Activated naive CD4-positive, alpha-beta T cell treated with anti-CD3 and anti-CD28 coated beads for 36 hours (primary cell): ENCODE data around the gene IPPK. TPM values are rescaled to one million over a fixed set of nuclear protein-coding genes. Genes with fewer than 3 reads are reported as not detected.
"Not testable (repeated sequence)": the region's sequence is repeated elsewhere in the genome, so short reads cannot be mapped to it uniquely, and the experiment has no call there.

ENCODE experiments used
- CTCF ChIA-PET: fragments of 350-600 bp; sonication (Branson Sonifier 250); formaldehyde crosslinking; loops from one replicate; lab custom pipeline; 2021; ENCODE audit warnings: antibody characterized with exemption; lab: Charles Lee
- DNase-seq: peaks from one replicate; pipeline ENCODE4 v3.0.0-alpha.2; 2020
- H3K27ac Mint-ChIP-seq: one replicate; pipeline ENCODE4 v1.8.0; 2021; ENCODE audit warnings: mild to moderate bottlenecking, mixed read lengths
- H3K27me3 Mint-ChIP-seq: one replicate; pipeline ENCODE4 v1.8.0; 2021; ENCODE audit warnings: low read depth, mixed read lengths
- H3K36me3 Mint-ChIP-seq: one replicate; pipeline ENCODE4 v1.8.0; 2021; ENCODE audit warnings: low read depth, mixed read lengths
- H3K4me1 Mint-ChIP-seq: one replicate; pipeline ENCODE4 v1.8.0; 2021; ENCODE audit warnings: low read depth, mixed read lengths
- H3K4me3 Mint-ChIP-seq: one replicate; pipeline ENCODE4 v1.8.0; 2021; ENCODE audit warnings: mild to moderate bottlenecking, moderate library complexity, mixed read lengths
- H3K9me3 Mint-ChIP-seq: one replicate; pipeline ENCODE4 v1.8.0; 2021; ENCODE audit warnings: mixed read lengths
- intact Hi-C: fragments of 100-400 bp; cut with micrococcal nuclease; formaldehyde crosslinking; loops from one replicate; pipeline ENCODE4 v1.15.1; 2023
- total RNA-seq, 2 experiments: library from RNA; stranded (reverse); gene quantifications; one replicate each; pipeline ENCODE4 v1.2.3, GENCODE V29; 2021

IPPK gene
- total RNA-seq, 2 experiments from 2014 or later = 7.6 to 8.2 TPM

DNA sequence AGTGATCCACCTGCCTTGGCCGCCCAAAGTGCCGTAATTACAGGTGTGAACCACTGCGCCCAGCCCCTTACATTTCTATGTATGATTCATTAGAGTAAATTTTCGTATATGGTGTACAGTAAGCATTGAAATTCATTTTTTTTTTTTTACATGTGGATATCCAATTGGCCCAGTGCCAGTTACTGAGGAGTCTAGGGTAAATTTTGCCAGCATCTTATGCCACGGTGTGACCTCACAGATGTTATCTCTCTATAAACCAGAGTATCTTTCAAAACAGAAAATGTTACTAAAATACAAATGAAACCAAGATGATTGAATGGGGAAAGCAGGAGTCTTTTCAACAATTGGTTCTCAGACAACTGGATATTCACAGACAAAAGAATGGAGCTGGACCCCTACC, 64.7 kb downstream of the IPPK start:
- Mint-ChIP-seq H3K27me3 (no peaks in the 10 kb centered on the region), H3K9me3 (peaks cover 19% of the 10 kb centered on the region), H3K27ac (no peak overlapping the region), H3K4me3 (no peak overlapping the region), H3K36me3 (peaks cover 2% of the 10 kb centered on the region), H3K4me1 (no peaks in the 10 kb centered on the region)
- CTCF ChIA-PET = interaction anchor here (1.0 kb wide), 1 partner anchor 466 kb away, joined by 4 read pairs; no protein-coding TSS in a partner anchor
- intact Hi-C loops = no loop called here
- DNase-seq = no peak

- Mint-ChIP-seq H3K36me3 (peaks cover 2% of the 10 kb centered on the region), H3K4me3 (no peak overlapping the region), H3K27me3 (no peaks in the 10 kb centered on the region), H3K4me1 (no peaks in the 10 kb centered on the region), H3K27ac (no peak overlapping the region), H3K9me3 (peaks cover 19% of the 10 kb centered on the region)
- DNase-seq = no peak
- intact Hi-C loops = no loop called here
- CTCF ChIA-PET = no interaction called here
Observed at GRCh38 chr9:92603990-92604389, 65.9 kb downstream of the IPPK start.

- Mint-ChIP-seq H3K4me1 (no peaks in the 10 kb centered on the region), H3K27me3 (no peaks in the 10 kb centered on the region), H3K9me3 (peaks cover 19% of the 10 kb centered on the region), H3K4me3 (no peak overlapping the region), H3K36me3 (peaks cover 2% of the 10 kb centered on the region), H3K27ac (no peak overlapping the region)
- intact Hi-C loops = no loop called here
- no peak for DNase-seq
- CTCF ChIA-PET = no interaction called here
Observed at GRCh38 chr9:92603100-92603499, 66.8 kb downstream of the IPPK start.

GRCh38 chr9:92602413-92602812, 67.5 kb downstream of the IPPK start:
- peaks cover 2% of the 10 kb centered on the region for H3K36me3 Mint-ChIP-seq
- no peak overlapping the region for H3K27ac Mint-ChIP-seq
- CTCF ChIA-PET = no interaction called here
- DNase-seq = no peak
- no peaks in the 10 kb centered on the region for H3K4me1 Mint-ChIP-seq
- peaks cover 19% of the 10 kb centered on the region for H3K9me3 Mint-ChIP-seq
- H3K4me3 Mint-ChIP-seq = no peak overlapping the region
- intact Hi-C loops = no loop called here
- no peaks in the 10 kb centered on the region for H3K27me3 Mint-ChIP-seq

GRCh38 chr9:92601451-92601850, 68.5 kb downstream of the IPPK start:
- intact Hi-C loops = no loop called here
- H3K9me3 Mint-ChIP-seq = peaks cover 19% of the 10 kb centered on the region
- no peaks in the 10 kb centered on the region for H3K27me3 Mint-ChIP-seq
- DNase-seq = no peak
- H3K36me3 Mint-ChIP-seq = peaks cover 2% of the 10 kb centered on the region
- H3K4me3 Mint-ChIP-seq = no peak overlapping the region
- H3K27ac Mint-ChIP-seq = no peak overlapping the region
- CTCF ChIA-PET = no interaction called here
- no peaks in the 10 kb centered on the region for H3K4me1 Mint-ChIP-seq

GRCh38 chr9:92600462-92601261, 69.3 kb downstream of the IPPK start:
- Mint-ChIP-seq H3K4me3 (no peak overlapping the region), H3K4me1 (no peaks in the 10 kb centered on the region), H3K27ac (no peak overlapping the region), H3K36me3 (peaks cover 2% of the 10 kb centered on the region), H3K27me3 (no peaks in the 10 kb centered on the region), H3K9me3 (peaks cover 19% of the 10 kb centered on the region)
- CTCF ChIA-PET = no interaction called here
- intact Hi-C loops = no loop called here
- DNase-seq = no peak

GRCh38 chr9:92599938-92600461, 69.9 kb downstream of the IPPK start:
- Mint-ChIP-seq H3K4me1 (no peaks in the 10 kb centered on the region), H3K27ac (no peak overlapping the region), H3K36me3 (peaks cover 2% of the 10 kb centered on the region)

DNA sequence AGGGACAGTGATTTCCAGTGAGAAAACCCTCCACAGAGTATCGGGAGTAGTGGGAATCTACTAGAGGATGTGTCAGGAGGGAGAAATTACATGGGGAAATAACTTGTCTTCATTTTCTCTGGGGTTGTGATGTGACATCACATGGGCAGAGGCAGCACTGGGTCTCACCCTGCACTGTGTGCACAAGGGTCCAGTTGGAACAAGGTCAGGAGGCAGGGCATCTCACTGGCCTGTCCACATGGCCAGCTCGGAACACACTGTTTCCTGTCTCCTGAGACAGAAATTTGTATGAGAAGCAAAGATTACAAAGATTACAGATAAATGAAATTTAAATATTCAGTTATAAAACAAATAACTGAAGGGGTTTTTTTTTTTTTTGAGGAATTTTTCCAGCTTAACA, 71.5 kb downstream of the IPPK start:
- H3K4me3 Mint-ChIP-seq = no peak overlapping the region
- no peak for DNase-seq
- H3K27me3 Mint-ChIP-seq = no peaks in the 10 kb centered on the region
- H3K4me1 Mint-ChIP-seq = no peaks in the 10 kb centered on the region
- H3K9me3 Mint-ChIP-seq = peaks cover 3% of the 10 kb centered on the region
- H3K36me3 Mint-ChIP-seq = peaks cover under 1% of the 10 kb centered on the region
- intact Hi-C loops = no loop called here
- no peak overlapping the region for H3K27ac Mint-ChIP-seq
- CTCF ChIA-PET = no interaction called here

More at GRCh38 chr9:92599938-92600461, 69.9 kb downstream of the IPPK start:
- DNase-seq = no peak
- no peak overlapping the region for H3K4me3 Mint-ChIP-seq
- peaks cover 13% of the 10 kb centered on the region for H3K9me3 Mint-ChIP-seq
- no peaks in the 10 kb centered on the region for H3K27me3 Mint-ChIP-seq
- intact Hi-C loops = no loop called here
- CTCF ChIA-PET = interaction anchor here (0.6 kb wide), 1 partner anchor 11 kb away, joined by 3 read pairs; no protein-coding TSS in a partner anchor

- CTCF ChIA-PET = interaction anchor here (0.7 kb wide), 1 partner anchor 22 kb away, joined by 3 read pairs; no protein-coding TSS in a partner anchor
- H3K4me3 Mint-ChIP-seq = no peak overlapping the region
Observed at GRCh38 chr9:92595930-92596329, 74.0 kb downstream of the IPPK start.

DNA sequence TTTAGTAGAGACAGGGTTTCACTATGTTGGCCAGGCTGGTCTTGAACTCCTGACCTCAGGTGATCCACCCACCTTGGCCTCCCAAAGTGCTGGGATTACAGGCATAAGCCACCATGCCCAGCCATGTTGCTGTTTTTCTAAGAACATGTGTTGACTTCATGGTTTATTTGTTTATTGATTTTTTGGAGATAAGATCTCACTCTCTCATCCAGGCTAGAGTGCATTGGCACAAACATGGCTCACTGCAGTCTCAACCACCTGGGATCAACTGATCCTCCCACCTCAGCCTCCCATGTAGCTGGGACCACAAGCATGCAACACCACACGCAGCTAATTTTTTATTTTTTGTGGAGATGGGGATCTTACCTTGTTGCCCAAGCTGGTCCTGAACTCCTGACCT, 74.9 kb downstream of the IPPK start:
- H3K27ac Mint-ChIP-seq, DNase-seq, H3K36me3 Mint-ChIP-seq, CTCF ChIA-PET, intact Hi-C loops, H3K27me3 Mint-ChIP-seq, H3K4me1 Mint-ChIP-seq, H3K4me3 Mint-ChIP-seq, H3K9me3 Mint-ChIP-seq: not testable (repeated sequence)

More at GRCh38 chr9:92595930-92596329, 74.0 kb downstream of the IPPK start:
- H3K27me3 Mint-ChIP-seq = no peaks in the 10 kb centered on the region
- H3K4me1 Mint-ChIP-seq = no peaks in the 10 kb centered on the region
- intact Hi-C loops = no loop called here
- no peaks in the 10 kb centered on the region for H3K9me3 Mint-ChIP-seq
- no peak overlapping the region for H3K27ac Mint-ChIP-seq
- no peak for DNase-seq
- H3K36me3 Mint-ChIP-seq = no peaks in the 10 kb centered on the region

DNA sequence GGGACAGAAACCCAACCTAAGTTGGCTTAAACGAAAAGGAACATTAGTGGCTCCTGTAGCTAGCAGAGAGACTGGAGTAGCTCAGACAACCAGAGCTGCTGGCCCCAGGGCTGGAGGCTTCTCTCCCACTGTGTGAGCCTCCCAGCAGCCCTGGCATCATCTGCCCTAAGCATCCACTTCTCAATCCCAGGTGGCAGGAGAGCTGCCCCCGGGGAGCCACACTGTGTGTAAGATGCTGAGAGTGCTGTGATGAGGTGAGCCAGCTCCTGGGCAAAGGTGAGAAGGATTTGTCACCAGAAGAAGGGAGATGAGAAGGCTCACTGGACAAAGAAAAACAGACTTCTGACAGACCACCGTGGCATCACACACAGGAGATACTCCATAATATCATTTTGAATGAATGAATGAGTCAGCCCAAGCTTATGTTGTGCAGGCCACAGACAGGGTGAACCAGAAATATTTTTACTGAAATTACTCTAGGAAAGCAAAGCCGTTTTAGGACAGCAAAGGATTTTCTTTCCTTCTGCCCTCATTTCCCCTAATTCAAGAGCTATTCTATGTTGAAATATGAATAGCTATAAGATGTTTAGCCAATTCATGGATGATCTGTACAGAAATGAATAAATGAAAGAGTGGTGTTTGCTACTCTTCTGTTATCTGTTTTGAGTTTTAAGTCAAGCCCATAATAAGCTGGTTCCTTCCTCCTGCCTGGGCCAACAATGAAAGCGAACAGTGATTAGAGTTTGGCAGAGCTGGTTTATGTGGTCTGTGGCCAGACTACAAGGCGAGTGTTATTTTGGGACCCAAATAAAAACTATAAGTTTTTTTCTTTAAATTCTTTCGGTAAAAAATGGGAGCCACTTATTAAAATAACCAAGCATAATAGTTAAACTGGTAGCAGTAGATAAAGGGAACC, 76.7 kb downstream of the IPPK start:
- Mint-ChIP-seq H3K4me1 (no peaks in the 10 kb centered on the region), H3K27me3 (no peaks in the 10 kb centered on the region), H3K4me3 (no peak overlapping the region), H3K36me3 (no peaks in the 10 kb centered on the region), H3K27ac (no peak overlapping the region), H3K9me3 (no peaks in the 10 kb centered on the region)
- DNase-seq = no peak
- intact Hi-C loops = no loop called here
- CTCF ChIA-PET = no interaction called here

- intact Hi-C loops = no loop called here
- H3K36me3 Mint-ChIP-seq = no peaks in the 10 kb centered on the region
- CTCF ChIA-PET = no interaction called here
Observed at GRCh38 chr9:92592537-92592936, 77.4 kb downstream of the IPPK start.

More at GRCh38 chr9:92592537-92592936, 77.4 kb downstream of the IPPK start:
- Mint-ChIP-seq H3K4me3 (no peak overlapping the region), H3K4me1 (no peaks in the 10 kb centered on the region), H3K27me3 (no peaks in the 10 kb centered on the region), H3K27ac (no peak overlapping the region), H3K9me3 (no peaks in the 10 kb centered on the region)
- DNase-seq = no peak
